Neural cell (in vitro differentiated cells): Measurements from ENCODE around the gene PRKG1.

Source experiments
- CTCF ChIP-seq: fragments of 450-650 bp; IDR thresholded peaks from 2 replicates; pipeline ENCODE4 v1.5.1; 2014; ENCODE audit warnings: antibody characterized with exemption, mild to moderate bottlenecking, moderate library complexity; ENCODE audit not compliant: poor library complexity, severe bottlenecking
- EZH2 ChIP-seq: fragments of 200-600, 300-800 bp; shearing (Covaris generic), sonication (generic); IDR thresholded peaks from 2 replicates; pipeline ENCODE4 v1.6.1; 2014; ENCODE audit warnings: antibody characterized with exemption, low read length, borderline replicate concordance, mild to moderate bottlenecking; ENCODE audit not compliant: insufficient read depth, poor library complexity, severe bottlenecking
- POLR2AphosphoS5 ChIP-seq: IDR thresholded peaks from 2 replicates; pipeline ENCODE4 v1.6.1; 2012
- SMC3 ChIP-seq: fragments of 450-650 bp; conservative IDR thresholded peaks from 2 replicates; pipeline ENCODE4 v1.6.1; 2014; ENCODE audit warnings: antibody characterized with exemption, mild to moderate bottlenecking, moderate library complexity; ENCODE audit not compliant: poor library complexity

- TF ChIP-seq CTCF (no peak), SMC3 (no peak), EZH2 (no peak), POLR2AphosphoS5 (no peak)
These were observed 150.4 kb downstream of the PRKG1 start for GRCh38 chr10:51224671-51225161.
